HepG2 (cell line): Measurements from ENCODE around the gene GLI3. TPM values are rescaled to one million over a fixed set of nuclear protein-coding genes. Genes with fewer than 3 reads are reported as not detected.

Source experiments
- ATAC-seq: fragments of 200-7000 bp; cut with Tn5 transposase; 3 replicates; pipeline ENCODE4 v1.9.1; 2020; ENCODE audit warnings: mild to moderate bottlenecking, moderate library complexity
- BruUV-seq: library from RNA; stranded (reverse); fragments of 400-500 nt; replicated peaks from 2 replicates; lab custom pipeline; 2021; lab: Mats Ljungman, UMichigan
- CTCF ChIA-PET: fragments of 300-600 bp; formaldehyde crosslinking; extraction: SDS; loops from one replicate; lab custom pipeline; 2021; ENCODE audit warnings: low total read pairs, inconsistent platforms, low intra/inter-chr PET ratio; lab: Yijun Ruan, JAX
- POLR2A ChIA-PET: fragments of 350-600 bp; sonication (Branson Sonifier 250); formaldehyde crosslinking; loops from one replicate; lab custom pipeline; 2020; ENCODE audit warnings: antibody characterized with exemption, inconsistent platforms; lab: Yijun Ruan, JAX
- DNase-seq: peaks from one replicate; pipeline ENCODE4 v3.0.0-alpha.2; 2015; ENCODE audit warnings: low spot score
- FAIRE-seq: peaks from 3 replicates; lab custom pipeline; 2011; peaks lifted over from hg19 to GRCh38; lab: Jason Lieb, UNC
- H2AFZ ChIP-seq: one replicate; pipeline ENCODE4 v1.6.1; 2011; ENCODE audit warnings: low read length, inconsistent platforms
- H3K27ac ChIP-seq: fragments of 300-600 bp; 3 replicates; pipeline ENCODE4 v1.8.0; 2011; ENCODE audit warnings: mixed run types, mild to moderate bottlenecking, mixed read lengths, low read length, inconsistent platforms; ENCODE audit not compliant: insufficient read depth; ENCODE audit errors: extremely low read length
- H3K27me3 ChIP-seq, 2 experiments: fragments of 200-600 bp in 1 of 2; 2 replicates in 1 of 2; 3 replicates in 1 of 2; pipeline versions ENCODE4 v1.6.0 to v1.8.0; 2011; ENCODE audit warnings: low read length in 2 of 2, mild to moderate bottlenecking in 2 of 2, moderate library complexity in 2 of 2, inconsistent platforms in 1 of 2; ENCODE audit not compliant: insufficient read depth in 2 of 2, control insufficient read depth in 1 of 2
- H3K36me3 ChIP-seq, 2 experiments: fragments of 200-600 bp in 1 of 2; replicated peaks in 1 of 2; 2 replicates in 1 of 2; 3 replicates in 1 of 2; pipeline versions ENCODE4 v1.5.1 to v1.8.0; 2011; ENCODE audit warnings: low read length in 2 of 2, inconsistent platforms in 1 of 2; ENCODE audit not compliant: insufficient read depth in 2 of 2, control insufficient read depth in 1 of 2
- H3K4me1 ChIP-seq: 2 replicates; pipeline ENCODE4 v1.5.1; 2012; ENCODE audit warnings: low read length, inconsistent platforms; ENCODE audit not compliant: insufficient read depth
- H3K4me2 ChIP-seq: 2 replicates; pipeline ENCODE4 v1.6.0; 2011; ENCODE audit warnings: low read depth, low read length, inconsistent platforms
- H3K4me3 ChIP-seq, 3 experiments: fragments of 200-600 bp in 1 of 3; sonication (generic), shearing (Covaris generic) in 1 of 3; replicated peaks in 1 of 3; 2 replicates each; pipeline ENCODE4 v1.5.1; 2011 to 2016; ENCODE audit warnings: low read length in 3 of 3, inconsistent platforms in 2 of 3, low read depth in 2 of 3, mild to moderate bottlenecking in 2 of 3, control low read depth in 1 of 3, mixed read lengths in 1 of 3; ENCODE audit not compliant: insufficient read depth in 1 of 3
- H3K79me2 ChIP-seq: one replicate; pipeline ENCODE4 v1.6.1; 2011; ENCODE audit warnings: low read length, inconsistent platforms; ENCODE audit not compliant: insufficient read depth
- H3K9ac ChIP-seq: 2 replicates; pipeline ENCODE4 v1.6.0; 2011; ENCODE audit warnings: mild to moderate bottlenecking, low read depth, low read length, inconsistent platforms; ENCODE audit not compliant: insufficient read depth
- H3K9me3 ChIP-seq: 2 replicates; pipeline ENCODE4 v1.5.1; 2012; ENCODE audit warnings: mild to moderate bottlenecking, low read length
- H4K20me1 ChIP-seq: 2 replicates; pipeline ENCODE4 v1.6.0; 2011; ENCODE audit warnings: inconsistent platforms, mild to moderate bottlenecking, low read length, moderate library complexity; ENCODE audit not compliant: insufficient read depth
- HMG20B ChIP-seq: conservative IDR thresholded peaks from 2 replicates; pipeline ENCODE4 v1.6.1; 2016; ENCODE audit warnings: missing genetic modification reagents, missing compliant biosample characterization
- KAT7 ChIP-seq: IDR thresholded peaks from 2 replicates; pipeline ENCODE4 v1.6.1; 2018; ENCODE audit warnings: borderline replicate concordance, missing compliant biosample characterization
- KLF15 ChIP-seq: sonication (generic); formaldehyde crosslinking; IDR thresholded peaks from 2 replicates; pipeline ENCODE4 v1.8.1; 2023; ENCODE audit warnings: borderline replicate concordance, mild to moderate bottlenecking, inconsistent platforms, missing genetic modification reagents, mixed read lengths
- NFRKB ChIP-seq: fragments of 450-650 bp; IDR thresholded peaks from 2 replicates; pipeline ENCODE4 v1.6.1; 2017
- SP2 ChIP-seq: sonication (generic); formaldehyde crosslinking; IDR thresholded peaks from 2 replicates; pipeline ENCODE4 v1.5.1; 2020; ENCODE audit warnings: mild to moderate bottlenecking, missing genetic modification reagents
- USF2 ChIP-seq, 2 experiments: sonication (generic) in 1 of 2; formaldehyde crosslinking in 1 of 2; IDR thresholded peaks; 2 replicates each; pipeline versions ENCODE4 v1.5.1 to v1.6.1; 2011 to 2020; ENCODE audit warnings: borderline replicate concordance in 1 of 2, low read depth in 1 of 2, low read length in 1 of 2, mild to moderate bottlenecking in 1 of 2, missing genetic modification reagents in 1 of 2, moderate library complexity in 1 of 2
- ZGPAT ChIP-seq: IDR thresholded peaks from 2 replicates; pipeline ENCODE4 v1.6.1; 2016; ENCODE audit warnings: mild to moderate bottlenecking
- ZNF136 ChIP-seq: sonication (generic); formaldehyde crosslinking; IDR thresholded peaks from 2 replicates; pipeline ENCODE4 v1.8.1; 2022; ENCODE audit warnings: low read depth, mild to moderate bottlenecking, moderate library complexity, missing genetic modification reagents
- ZNF3 ChIP-seq: IDR thresholded peaks from 2 replicates; pipeline ENCODE4 v1.7.0; 2017; ENCODE audit warnings: inconsistent platforms
- ZNF674 ChIP-seq: sonication (generic); formaldehyde crosslinking; IDR thresholded peaks from 2 replicates; pipeline ENCODE4 v1.5.0; 2020; ENCODE audit warnings: low read depth, mild to moderate bottlenecking, missing genetic modification reagents
- ZNF687 ChIP-seq: sonication (generic); formaldehyde crosslinking; IDR thresholded peaks from 2 replicates; pipeline ENCODE4 v1.5.1; 2020; ENCODE audit warnings: mild to moderate bottlenecking, missing genetic modification reagents, moderate library complexity
- WGBS: methylation state at CpG from one replicate; pipeline ENCODE4 v1.1.6; 2017; ENCODE audit warnings: low lambda C conversion rate; 5-methylcytosine and 5-hydroxymethylcytosine counted together
- in situ Hi-C: cut with HindIII; loops from 2 replicates; pipeline ENCODE4 v1.10.0; 2017; ENCODE audit warnings: low pct_unique_long_range_greater_than_20kb; ENCODE audit not compliant: extremely low pct_ligation_motif_present
- intact Hi-C: fragments of 100-400 bp; cut with micrococcal nuclease; formaldehyde crosslinking; loops from one replicate; pipeline ENCODE4 v1.10.0; 2022; ENCODE audit not compliant: unreplicated experiment
- polyA plus RNA-seq, 8 experiments: library from polyadenylated mRNA; depleted of rRNA in 3 of 8; stranded (reverse) in 7 of 8; unstranded in 1 of 8; fragments of >200 nt; fragmentation: Illumina TruSeq in 4 of 8; extraction: Trizol in 4 of 8; gene quantifications; 2 replicates each; pipeline versions ENCODE4 v1.2.1 to v1.2.3, GENCODE V29; 2011 to 2016; ENCODE audit warnings: low read depth in 4 of 8, missing spikeins in 1 of 8, mixed read lengths in 1 of 8; ENCODE audit not compliant: insufficient read depth in 1 of 8
- total RNA-seq, 5 experiments: library from RNA; depleted of rRNA; stranded (reverse); fragments of >200 nt; fragmentation: Illumina TruSeq; extraction: Trizol; gene quantifications; 2 replicates each; pipeline ENCODE4 v1.2.3, GENCODE V29; 2016; ENCODE audit warnings: low read depth in 1 of 5

GLI3 gene
- total and polyA plus RNA-seq, 2 of the 13 experiments (the other 11 are each of a cell fraction or from before 2014, with no cell fraction given), result not detected

DNA sequence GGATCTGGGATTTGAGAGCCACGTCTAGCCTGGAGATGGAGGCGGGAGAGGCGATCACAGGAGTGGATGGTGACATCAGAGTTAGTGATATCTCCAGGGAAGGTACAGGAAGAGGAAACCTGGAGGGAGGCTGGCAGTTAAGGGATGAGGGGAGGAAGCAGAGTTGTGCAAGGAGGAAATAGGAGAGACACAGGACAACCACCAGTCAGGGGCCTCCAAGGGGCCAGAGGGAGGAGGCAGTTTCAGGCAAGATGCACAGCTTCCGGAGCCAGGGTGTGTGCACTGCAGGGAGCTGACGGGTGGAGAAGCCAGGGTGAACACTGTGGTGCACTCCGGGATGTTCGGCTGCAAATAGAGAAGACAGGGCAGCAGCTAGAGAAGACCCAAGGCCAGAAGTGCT, 141.2 kb downstream of the GLI3 start:
- whole genome bisulfite sequencing, result 2% methylated on average over 7 of the region's 7 CpGs
- no peak overlapping the region for H3K4me3 ChIP-seq
- in situ Hi-C loops, result no loop called here
- H2AFZ ChIP-seq, result no peak overlapping the region
- ATAC-seq (no peak), DNase-seq (no peak), FAIRE-seq (no peak)
- ChIA-PET POLR2A (no interaction called here), CTCF (no interaction called here)
- no peaks in the 10 kb centered on the region for H3K79me2 ChIP-seq
- peaks cover 14% of the 10 kb centered on the region for H3K4me1 ChIP-seq
- TF ChIP-seq ZNF3, result no peak
- TF ChIP-seq SP2 (CRISPR knock-in tag), result no peak
- TF ChIP-seq ZGPAT (CRISPR knock-in tag), result no peak
- no peak for TF ChIP-seq HMG20B
- TF ChIP-seq NFRKB, result no peak
- no peaks in the 10 kb centered on the region for H3K36me3 ChIP-seq
- H3K9me3 ChIP-seq, result no peaks in the 10 kb centered on the region
- H3K9ac ChIP-seq, result no peak overlapping the region
- no peak overlapping the region for H3K4me2 ChIP-seq
- intact Hi-C loops, result no loop called here
- BruUV-seq, result no TSS peak
- H3K27me3 ChIP-seq, result peaks cover 6 to 45% of the 10 kb centered on the region in 2 experiments; a peak in 3 of 5 replicates
- no peak overlapping the region for H3K27ac ChIP-seq
- H4K20me1 ChIP-seq, result no peaks in the 10 kb centered on the region

DNA sequence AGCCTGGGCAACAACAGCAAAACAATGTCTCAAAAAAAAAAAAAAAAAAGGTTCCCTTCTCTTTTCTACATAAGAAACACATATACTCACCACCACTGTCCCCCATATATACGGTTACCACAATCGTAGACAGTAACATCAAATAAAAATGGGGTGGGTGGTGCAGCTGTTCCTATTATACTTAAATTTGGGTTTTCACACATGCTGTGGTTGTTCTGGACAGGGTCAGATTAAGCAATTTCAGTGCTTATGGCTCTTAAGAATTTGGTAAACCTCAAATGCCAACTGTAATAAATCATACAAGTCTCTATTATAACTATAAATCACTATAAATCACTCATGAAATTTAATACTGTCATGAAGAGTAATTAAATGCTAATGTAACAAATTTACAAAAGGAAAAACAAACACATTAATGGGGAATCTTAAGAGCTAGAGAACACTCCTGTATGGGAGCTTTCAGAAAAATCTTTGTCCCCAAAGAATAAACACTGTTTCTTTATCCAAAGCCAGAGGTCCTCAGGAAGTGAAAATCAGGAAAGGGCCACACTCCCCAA, 143.6 kb downstream of the GLI3 start:
- peaks cover 14% of the 10 kb centered on the region for H3K4me1 ChIP-seq
- CTCF ChIA-PET, result no interaction called here
- no peak overlapping the region for H3K4me3 ChIP-seq
- no peaks in the 10 kb centered on the region for H3K79me2 ChIP-seq
- no peak overlapping the region for H3K27ac ChIP-seq
- ATAC-seq, result no peak
- no peak overlapping the region for H2AFZ ChIP-seq
- BruUV-seq, result no TSS peak
- H4K20me1 ChIP-seq, result no peaks in the 10 kb centered on the region
- H3K4me2 ChIP-seq, result no peak overlapping the region
- H3K27me3 ChIP-seq, result peaks cover 4 to 50% of the 10 kb centered on the region in 2 experiments; a peak in 3 of 5 replicates
- no peaks in the 10 kb centered on the region for H3K36me3 ChIP-seq
- no peak overlapping the region for H3K9ac ChIP-seq
- POLR2A ChIA-PET, result no interaction called here
- H3K9me3 ChIP-seq, result no peaks in the 10 kb centered on the region
- intact Hi-C loops, result no loop called here
- FAIRE-seq, result no peak
- no peak for DNase-seq
- 30% methylated on average over 2 of the region's 2 CpGs for WGBS
- in situ Hi-C loops, result no loop called here
- no peak for TF ChIP-seq ZNF687 (CRISPR knock-in tag)
- no peak for TF ChIP-seq USF2 (IDR thresholded peaks at IDR 0.05; ENCODE audit: low read depth, low read length)
- no peak for TF ChIP-seq USF2 (CRISPR knock-in tag; IDR thresholded peaks at IDR 0.05; ENCODE audit: borderline replicate concordance)
- TF ChIP-seq ZNF136 (CRISPR knock-in tag), result no peak
- no peak for TF ChIP-seq KLF15 (CRISPR knock-in tag)
- no peak for TF ChIP-seq KAT7 (CRISPR knock-in tag)
- TF ChIP-seq ZNF674 (CRISPR knock-in tag), result no peak
